Fibroblast of pulmonary artery (primary cell): ENCODE results near the gene ETFB.

ENCODE experiments used
- DNase-seq: peaks from one replicate; pipeline ENCODE4 v3.0.0-alpha.2; 2010; ENCODE audit warnings: low read depth
- H3K4me3 ChIP-seq: replicated peaks from 2 replicates; pipeline ENCODE4 v1.5.1; 2011; ENCODE audit warnings: low read depth, mild to moderate bottlenecking, control low read depth, low read length, moderate library complexity
- CTCF ChIP-seq: IDR thresholded peaks from 2 replicates; pipeline ENCODE4 v1.5.1; 2011; ENCODE audit warnings: mild to moderate bottlenecking, control low read depth, low read length, inconsistent platforms; ENCODE audit errors: missing control alignments

Gene ETFB

DNA sequence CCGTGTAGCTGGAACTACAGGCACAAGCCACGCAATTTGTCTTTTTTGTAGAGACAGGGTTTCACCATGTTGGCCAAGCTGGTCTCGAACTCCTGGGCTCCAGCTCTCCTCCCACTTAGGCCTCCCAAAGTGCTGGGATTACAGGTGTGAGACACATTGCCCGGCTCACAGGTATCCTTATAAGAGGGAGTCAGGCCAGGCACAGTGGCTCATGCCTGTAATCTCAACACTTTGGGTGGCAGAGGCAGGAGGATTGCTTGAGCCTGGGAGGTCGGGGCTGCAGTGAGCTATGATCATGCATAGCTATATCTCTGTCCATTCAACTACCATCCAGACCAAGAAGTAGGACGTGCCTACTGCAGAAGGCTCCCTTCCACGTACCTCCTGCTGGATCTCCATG lies 64.9 kb downstream of the ETFB start:
- DNase-seq = no peak
- H3K4me3 ChIP-seq = no peak overlapping the region
- TF ChIP-seq CTCF = no peak

DNA sequence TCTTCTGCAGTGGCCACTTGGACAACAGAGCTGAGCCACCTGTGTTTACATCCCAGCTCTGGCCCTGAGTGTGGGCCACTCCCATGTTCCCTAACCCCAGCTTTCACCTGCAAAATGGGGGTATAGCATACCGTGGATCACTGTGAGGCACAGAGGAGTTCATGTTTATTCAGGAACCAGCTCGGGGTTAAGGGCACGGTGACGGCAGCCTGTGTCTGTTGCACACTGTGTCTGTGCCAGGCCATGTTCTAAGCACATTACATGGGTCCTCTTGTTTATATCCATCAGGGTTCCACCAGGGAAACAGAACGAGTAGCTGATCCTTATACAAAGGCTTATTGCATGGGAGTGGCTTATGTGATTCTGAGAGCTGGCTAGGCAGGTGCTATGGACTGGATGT lies 68.8 kb downstream of the ETFB start:
- TF ChIP-seq CTCF = no peak
- no peak for DNase-seq
- H3K4me3 ChIP-seq = no peak overlapping the region

- no peak for TF ChIP-seq CTCF
- no peak for DNase-seq
- no peak overlapping the region for H3K4me3 ChIP-seq
Measured at GRCh38 chr19:51296336-51297093, 69.7 kb downstream of the ETFB start.

DNA sequence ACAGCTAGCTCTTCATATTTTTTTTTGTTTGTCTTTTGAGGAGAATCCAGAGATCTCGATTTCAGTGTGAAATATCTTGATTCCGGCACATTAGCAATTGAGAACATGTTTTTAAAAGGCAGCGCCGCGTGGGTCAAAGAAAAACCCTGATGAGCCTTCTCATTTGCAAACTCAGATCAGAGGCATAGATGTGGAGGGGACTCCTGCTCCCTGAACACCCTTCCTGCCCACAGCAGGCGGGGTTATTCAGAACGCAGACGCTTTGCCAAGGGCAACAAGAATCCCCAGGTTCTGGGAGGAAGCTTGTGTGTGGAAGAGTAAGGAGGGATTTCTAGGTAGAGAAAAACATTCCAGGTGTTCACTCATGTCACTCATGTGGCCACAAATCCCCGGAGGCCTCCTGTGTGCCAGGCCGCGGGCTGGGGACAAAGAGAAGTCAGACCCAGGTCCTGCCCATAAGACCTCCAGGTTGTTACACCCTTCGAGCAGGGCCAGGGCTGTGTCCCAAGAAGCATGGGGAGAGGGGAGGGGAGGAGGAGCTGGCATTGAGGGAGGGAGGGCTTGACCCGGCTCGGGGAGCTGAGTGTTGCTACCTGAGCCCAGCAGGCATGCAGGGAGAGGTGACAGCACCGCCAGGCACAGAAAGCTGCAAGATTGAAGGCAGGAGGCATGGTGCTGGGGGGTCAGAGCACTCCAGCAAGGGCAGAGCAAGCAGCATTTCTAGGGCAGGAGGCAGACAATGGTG lies 70.6 kb downstream of the ETFB start:
- DNase-seq = no peak
- TF ChIP-seq CTCF = no peak

More for the DNA sequence above, 70.6 kb downstream of the ETFB start:
- H3K4me3 ChIP-seq = no peak overlapping the region
